Cardiac septum (tissue), 1 donor: Measurements from ENCODE around the gene EIF2S1. TPM values are rescaled to one million over a fixed set of nuclear protein-coding genes. Genes with fewer than 3 reads are reported as not detected.
A peak's percentile ranks its signal among the peaks of the same experiment; 100 is the strongest.

Experiments
- DNase-seq: peaks from one replicate; pipeline ENCODE4 v3.0.0-alpha.2; 2020; ENCODE audit warnings: low spot score
- intact Hi-C: fragments of 100-400 bp; cut with DNase I; formaldehyde crosslinking; loops from one replicate; pipeline ENCODE4 v1.14.0; 2022
- total RNA-seq: library from RNA; stranded (reverse); fragmentation: NEBNext Ultra II Directional; extraction: Animal tissue kit (Norgen Biotek cat#: 25700); gene quantifications from one replicate; pipeline ENCODE4 v1.2.1, GENCODE V29; 2021
- donor health status: DM: no; HTN: no; CAD: no.

Gene EIF2S1
- total RNA-seq, 1 donor from 2014 or later = 89.8 TPM

GRCh38 chr14:67426983-67427606 lies 67.0 kb downstream of the EIF2S1 start:
- intact Hi-C loops = loop anchor here (1.0 to 10.0 kb wide), 4 partner anchors 60 to 278 kb away; partner anchors contain the start of genes RDH12 and TMEM229B
- DNase-seq = no peak

GRCh38 chr14:67428501-67429031 lies 68.4 kb downstream of the EIF2S1 start:
- intact Hi-C loops = loop anchor here (5.0 to 10.0 kb wide), 2 partner anchors 59 to 276 kb away; partner anchors contain the start of genes RDH12 and TMEM229B
- no peak for DNase-seq

GRCh38 chr14:67429510-67430205 lies 69.5 kb downstream of the EIF2S1 start:
- intact Hi-C loops = loop anchor here (5.0 to 10.0 kb wide), 2 partner anchors 58 to 275 kb away; partner anchors contain the start of genes RDH12 and TMEM229B
- no peak for DNase-seq

GRCh38 chr14:67432050-67432564 lies 72.0 kb downstream of the EIF2S1 start:
- no peak for DNase-seq
- intact Hi-C loops = no loop called here

- DNase-seq = peak; percentile 26
- intact Hi-C loops = no loop called here
Observed at GRCh38 chr14:67435603-67436002, 75.5 kb downstream of the EIF2S1 start.

Other genes with a start within 250 kb of the EIF2S1 start
- not detected for gene GARIN2, start 170.9 kb upstream of the EIF2S1 start, total RNA-seq
- gene PALS1, start 118.9 kb upstream of the EIF2S1 start, total RNA-seq = 11.5 TPM
- 178 TPM for gene ATP6V1D, start 524 bp upstream of the EIF2S1 start, total RNA-seq
- gene PLEK2, start 51.8 kb downstream of the EIF2S1 start, total RNA-seq = 0.40 TPM
- gene TMEM229B, start 128.4 kb downstream of the EIF2S1 start, total RNA-seq = 1.6 TPM
- gene PLEKHH1, start 173.0 kb downstream of the EIF2S1 start, total RNA-seq = 2.6 TPM
- gene PIGH, start 239.9 kb downstream of the EIF2S1 start, total RNA-seq = 10.6 TPM